Measurements from ENCODE around the gene MAP6D1.

DNA sequence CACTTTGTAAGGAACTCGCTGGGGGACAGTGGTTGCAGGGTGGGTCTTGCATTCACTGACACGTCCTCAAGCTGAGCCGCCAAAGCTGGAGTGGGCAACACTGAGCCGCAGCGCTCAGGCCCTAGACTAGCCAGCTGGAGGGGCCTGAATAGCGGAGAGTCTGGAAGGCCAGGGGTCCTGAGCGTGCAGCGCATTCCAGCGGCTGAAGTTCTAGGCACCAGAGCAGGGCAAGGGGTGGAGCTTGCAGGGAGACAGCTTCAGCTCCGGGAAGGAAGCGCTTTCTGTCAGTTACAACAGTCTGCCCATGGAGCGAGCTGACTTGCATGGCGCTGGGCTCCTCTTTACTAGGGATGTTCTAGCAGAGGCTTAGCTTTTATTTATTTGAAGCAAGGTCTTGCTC, 2.7 kb downstream of the MAP6D1 start:
- TF ChIP-seq, protein P1, sequence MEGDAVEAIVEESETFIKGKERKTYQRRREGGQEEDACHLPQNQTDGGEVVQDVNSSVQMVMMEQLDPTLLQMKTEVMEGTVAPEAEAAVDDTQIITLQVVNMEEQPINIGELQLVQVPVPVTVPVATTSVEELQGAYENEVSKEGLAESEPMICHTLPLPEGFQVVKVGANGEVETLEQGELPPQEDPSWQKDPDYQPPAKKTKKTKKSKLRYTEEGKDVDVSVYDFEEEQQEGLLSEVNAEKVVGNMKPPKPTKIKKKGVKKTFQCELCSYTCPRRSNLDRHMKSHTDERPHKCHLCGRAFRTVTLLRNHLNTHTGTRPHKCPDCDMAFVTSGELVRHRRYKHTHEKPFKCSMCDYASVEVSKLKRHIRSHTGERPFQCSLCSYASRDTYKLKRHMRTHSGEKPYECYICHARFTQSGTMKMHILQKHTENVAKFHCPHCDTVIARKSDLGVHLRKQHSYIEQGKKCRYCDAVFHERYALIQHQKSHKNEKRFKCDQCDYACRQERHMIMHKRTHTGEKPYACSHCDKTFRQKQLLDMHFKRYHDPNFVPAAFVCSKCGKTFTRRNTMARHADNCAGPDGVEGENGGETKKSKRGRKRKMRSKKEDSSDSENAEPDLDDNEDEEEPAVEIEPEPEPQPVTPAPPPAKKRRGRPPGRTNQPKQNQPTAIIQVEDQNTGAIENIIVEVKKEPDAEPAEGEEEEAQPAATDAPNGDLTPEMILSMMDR (IDR thresholded peaks at IDR 0.05; ENCODE audit: low read depth, low read length), result no peak
- no peak for TF ChIP-seq MYC (IDR thresholded peaks at IDR 0.05; ENCODE audit: low read depth, low read length)
- TF ChIP-seq POLR2A (IDR thresholded peaks at IDR 0.05; ENCODE audit: extremely low read depth, insufficient read length), result no peak

Data from NB4 (cell line).